Measurements from ENCODE around the gene CXCL11.

- TF ChIP-seq CTCF (conservative IDR thresholded peaks at IDR 0.05) (no peak), EZH2 (IDR thresholded peaks at IDR 0.05; ENCODE audit: low read depth) (no peak)
Observed at GRCh38 chr4:76084542-76084941, 48.7 kb upstream of the CXCL11 start.
